ENCODE measurements around the gene SLU7. TPM values are rescaled to one million over a fixed set of nuclear protein-coding genes. Genes with fewer than 3 reads are reported as not detected.

The SLU7 gene
- total and polyA plus RNA-seq, 2 of the 4 experiments (the other 2 are of a cell fraction): 15.9 to 34.2 TPM

DNA sequence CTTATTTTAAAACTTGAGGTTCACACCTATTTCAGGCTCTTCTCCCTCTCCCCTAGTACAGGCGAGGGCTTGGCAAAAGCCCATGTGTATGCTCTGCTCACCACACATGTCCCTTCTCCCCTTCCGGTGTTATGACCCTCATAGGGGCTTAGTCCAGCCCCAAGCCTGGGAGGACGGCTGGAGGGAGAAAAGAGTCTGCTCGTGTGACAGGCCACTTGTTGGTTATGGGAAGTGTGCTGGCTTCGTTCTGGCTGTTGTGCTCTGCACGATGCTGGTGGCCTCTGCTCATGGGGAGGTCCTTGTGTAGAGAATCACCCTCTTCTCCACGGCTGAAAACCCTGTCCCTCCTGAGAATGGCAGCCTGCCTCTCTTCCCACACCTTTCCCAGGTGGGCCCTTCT lies 13.9 kb upstream of the SLU7 start:
- no peaks in the 10 kb centered on the region for H3K4me1 ChIP-seq (ENCODE audit: control insufficient read depth, insufficient read depth, low read length)
- H3K4me2 ChIP-seq (ENCODE audit: low read depth, low read length): no peak overlapping the region
- no peak overlapping the region for H2AK9ac ChIP-seq (replicated peaks; ENCODE audit: low read depth, low read length, poor library complexity)
- DNase-seq: no peak
- H3K9ac ChIP-seq (ENCODE audit: low read depth, low read length): no peak overlapping the region
- H3K23ac ChIP-seq (ENCODE audit: low read depth, low read length): no peak overlapping the region
- no peaks in the 10 kb centered on the region for H3K27me3 ChIP-seq (ENCODE audit: control insufficient read depth, insufficient read depth, low read length)
- no peak overlapping the region for H2BK15ac ChIP-seq (ENCODE audit: low read depth, low read length)
- 0 out of 2 replicates have a peak, but pooled peaks cover 1% of the 10 kb centered on the region for H3K36me3 ChIP-seq (ENCODE audit: control insufficient read depth, insufficient read depth, low read length)
- no peak overlapping the region for H3K56ac ChIP-seq (ENCODE audit: extremely low read depth, insufficient read depth, low read length)
- H3K4ac ChIP-seq (ENCODE audit: low read depth, low read length): no peak overlapping the region
- H3K9me1 ChIP-seq (ENCODE audit: insufficient read depth, low read length): no peaks in the 10 kb centered on the region
- H4K20me1 ChIP-seq (ENCODE audit: insufficient read depth, low read length): no peaks in the 10 kb centered on the region
- no peak overlapping the region for H2BK20ac ChIP-seq (ENCODE audit: low read depth, low read length)
- no peak overlapping the region for H2AFZ ChIP-seq (replicated peaks; ENCODE audit: low read length, poor library complexity)
- H3K4me3 ChIP-seq (ENCODE audit: insufficient read depth, low read depth, low read length): no peak overlapping the region
- no CpG with 5 or more reads among the region's 7 CpGs for WGBS, 2 experiments (ENCODE audit: extremely low coverage in 2 of 2, insufficient read length in 1 of 2)
- H2BK120ac ChIP-seq (ENCODE audit: low read depth, low read length): no peak overlapping the region
- H2BK5ac ChIP-seq (ENCODE audit: low read depth, low read length, poor library complexity, severe bottlenecking): no peak overlapping the region
- dilution Hi-C loops (cut with HindIII; ENCODE audit: low sequenced_read_pairs, unreplicated experiment) (no loop called here), in situ Hi-C loops (cut with MboI; ENCODE audit: low sequenced_read_pairs) (no loop called here), intact Hi-C loops (cut with micrococcal nuclease) (loop anchor here (10.0 kb wide), 1 partner anchor 1112 kb away; the partner anchor contains the start of gene GABRB2)
- H3K79me1 ChIP-seq (ENCODE audit: low read depth in 1 of 2, low read length in 2 of 2): no peaks in the 10 kb centered on the region
- CTCF ChIA-PET: no interaction called here
- ATAC-seq (ENCODE audit: low read depth): no peak
- H4K5ac ChIP-seq (ENCODE audit: low read depth, low read length): no peak overlapping the region
- BruUV-seq (replicated peaks): no TSS peak
- no peak overlapping the region for H3K27ac ChIP-seq (ENCODE audit: insufficient read depth, low read length)
- POLR2A ChIA-PET (ENCODE audit: unreplicated experiment): no interaction called here
- no peak overlapping the region for H3K14ac ChIP-seq (replicated peaks; ENCODE audit: low read depth, low read length)
- no peak overlapping the region for H3K18ac ChIP-seq (ENCODE audit: low read depth, low read length)
- no peak overlapping the region for H4K8ac ChIP-seq (ENCODE audit: low read depth in 2 of 2, low read length in 2 of 2)
- no peak overlapping the region for H4K91ac ChIP-seq (ENCODE audit: insufficient read depth, low read depth, low read length)
- TF ChIP-seq, protein P1, sequence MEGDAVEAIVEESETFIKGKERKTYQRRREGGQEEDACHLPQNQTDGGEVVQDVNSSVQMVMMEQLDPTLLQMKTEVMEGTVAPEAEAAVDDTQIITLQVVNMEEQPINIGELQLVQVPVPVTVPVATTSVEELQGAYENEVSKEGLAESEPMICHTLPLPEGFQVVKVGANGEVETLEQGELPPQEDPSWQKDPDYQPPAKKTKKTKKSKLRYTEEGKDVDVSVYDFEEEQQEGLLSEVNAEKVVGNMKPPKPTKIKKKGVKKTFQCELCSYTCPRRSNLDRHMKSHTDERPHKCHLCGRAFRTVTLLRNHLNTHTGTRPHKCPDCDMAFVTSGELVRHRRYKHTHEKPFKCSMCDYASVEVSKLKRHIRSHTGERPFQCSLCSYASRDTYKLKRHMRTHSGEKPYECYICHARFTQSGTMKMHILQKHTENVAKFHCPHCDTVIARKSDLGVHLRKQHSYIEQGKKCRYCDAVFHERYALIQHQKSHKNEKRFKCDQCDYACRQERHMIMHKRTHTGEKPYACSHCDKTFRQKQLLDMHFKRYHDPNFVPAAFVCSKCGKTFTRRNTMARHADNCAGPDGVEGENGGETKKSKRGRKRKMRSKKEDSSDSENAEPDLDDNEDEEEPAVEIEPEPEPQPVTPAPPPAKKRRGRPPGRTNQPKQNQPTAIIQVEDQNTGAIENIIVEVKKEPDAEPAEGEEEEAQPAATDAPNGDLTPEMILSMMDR (conservative IDR thresholded peaks at IDR 0.05; ENCODE audit: low read depth, low read length): no peak
- H2AK5ac ChIP-seq (ENCODE audit: low read depth, low read length): no peak overlapping the region
- H3K9me3 ChIP-seq (ENCODE audit: control insufficient read depth, insufficient read depth, low read length): no peaks in the 10 kb centered on the region

Data from IMR-90 (cell line).